ENCODE results near the gene GAL3ST3. TPM values are rescaled to one million over a fixed set of nuclear protein-coding genes. Genes with fewer than 3 reads are reported as not detected.

Gene GAL3ST3
- total RNA-seq, 1 donor from 2014 or later = not detected

DNA sequence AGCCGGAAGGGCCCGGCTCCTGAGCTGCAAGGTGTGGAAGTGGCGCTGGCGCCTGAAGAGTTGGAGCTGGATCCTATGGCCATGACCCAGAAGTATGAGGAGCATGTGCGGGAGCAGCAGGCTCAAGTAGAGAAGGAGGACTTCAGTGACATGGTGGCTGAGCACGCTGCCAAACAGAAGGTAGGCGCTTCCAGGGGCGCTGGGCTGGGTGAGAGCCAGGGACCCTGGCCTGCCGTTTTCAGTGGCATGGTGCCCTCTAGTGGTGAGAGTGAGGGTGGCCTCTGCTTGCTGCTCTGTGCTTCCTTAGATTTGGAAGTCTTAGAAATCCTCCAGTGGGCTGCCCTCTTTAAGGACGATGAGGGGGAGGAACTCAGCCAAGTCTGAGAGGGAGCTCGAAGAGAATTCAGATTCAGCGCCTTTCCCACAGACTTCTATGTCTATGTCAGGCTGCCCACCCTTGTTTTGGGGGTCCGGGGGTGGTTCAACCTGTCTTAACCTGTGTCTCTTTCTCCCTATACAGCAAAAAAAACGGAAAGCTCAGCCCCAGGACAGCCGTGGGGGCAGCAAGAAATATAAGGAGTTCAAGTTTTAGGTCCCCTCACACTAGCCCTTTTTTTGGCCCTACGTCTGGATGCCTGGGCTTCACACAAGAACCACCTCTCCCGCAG lies 19.3 kb upstream of the GAL3ST3 start:
- Histone ChIP-seq H3K4me3 (no peak overlapping the region), H3K36me3 (peaks cover 67% of the 10 kb centered on the region), H3K27me3 (ENCODE audit: low read depth) (no peaks in the 10 kb centered on the region), H3K9me3 (no peaks in the 10 kb centered on the region), H3K4me1 (peaks cover 40% of the 10 kb centered on the region), H3K27ac (peak overlapping the region; percentile 91)
- DNase-seq = peak; percentile 79
- TF ChIP-seq, protein P1, sequence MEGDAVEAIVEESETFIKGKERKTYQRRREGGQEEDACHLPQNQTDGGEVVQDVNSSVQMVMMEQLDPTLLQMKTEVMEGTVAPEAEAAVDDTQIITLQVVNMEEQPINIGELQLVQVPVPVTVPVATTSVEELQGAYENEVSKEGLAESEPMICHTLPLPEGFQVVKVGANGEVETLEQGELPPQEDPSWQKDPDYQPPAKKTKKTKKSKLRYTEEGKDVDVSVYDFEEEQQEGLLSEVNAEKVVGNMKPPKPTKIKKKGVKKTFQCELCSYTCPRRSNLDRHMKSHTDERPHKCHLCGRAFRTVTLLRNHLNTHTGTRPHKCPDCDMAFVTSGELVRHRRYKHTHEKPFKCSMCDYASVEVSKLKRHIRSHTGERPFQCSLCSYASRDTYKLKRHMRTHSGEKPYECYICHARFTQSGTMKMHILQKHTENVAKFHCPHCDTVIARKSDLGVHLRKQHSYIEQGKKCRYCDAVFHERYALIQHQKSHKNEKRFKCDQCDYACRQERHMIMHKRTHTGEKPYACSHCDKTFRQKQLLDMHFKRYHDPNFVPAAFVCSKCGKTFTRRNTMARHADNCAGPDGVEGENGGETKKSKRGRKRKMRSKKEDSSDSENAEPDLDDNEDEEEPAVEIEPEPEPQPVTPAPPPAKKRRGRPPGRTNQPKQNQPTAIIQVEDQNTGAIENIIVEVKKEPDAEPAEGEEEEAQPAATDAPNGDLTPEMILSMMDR (IDR thresholded peaks at IDR 0.05) = peak; percentile 92
- peak; percentile 65 to 68 for ATAC-seq
- intact Hi-C loops (cut with DNase I) = no loop called here

DNA sequence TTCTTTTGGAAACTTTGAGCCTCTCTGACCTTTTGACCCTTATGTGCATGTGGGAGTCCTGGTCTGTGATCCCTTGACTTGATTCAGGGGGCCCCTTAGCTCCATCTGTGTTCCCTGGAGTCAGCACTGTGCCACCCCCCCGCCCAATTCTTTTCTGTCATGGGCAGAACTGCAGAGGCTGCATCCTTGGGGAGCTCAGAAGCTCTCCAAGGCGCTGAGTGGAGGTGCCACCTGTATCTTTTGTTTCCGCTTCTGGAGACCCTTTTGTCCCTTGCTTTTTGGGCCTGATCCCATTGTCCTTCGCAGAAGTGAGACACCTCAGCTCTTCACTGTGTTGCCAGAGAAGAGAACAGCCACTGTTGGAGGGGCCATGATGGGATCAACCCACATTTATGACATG lies 18.7 kb upstream of the GAL3ST3 start:
- Histone ChIP-seq H3K27ac (no peak overlapping the region), H3K9me3 (no peaks in the 10 kb centered on the region), H3K4me1 (peaks cover 40% of the 10 kb centered on the region), H3K27me3 (ENCODE audit: low read depth) (no peaks in the 10 kb centered on the region), H3K4me3 (no peak overlapping the region), H3K36me3 (peaks cover 69% of the 10 kb centered on the region)
- DNase-seq (no peak), ATAC-seq (no peak)
- intact Hi-C loops (cut with DNase I) = no loop called here
- TF ChIP-seq, protein P1 (IDR thresholded peaks at IDR 0.05) = no peak

DNA sequence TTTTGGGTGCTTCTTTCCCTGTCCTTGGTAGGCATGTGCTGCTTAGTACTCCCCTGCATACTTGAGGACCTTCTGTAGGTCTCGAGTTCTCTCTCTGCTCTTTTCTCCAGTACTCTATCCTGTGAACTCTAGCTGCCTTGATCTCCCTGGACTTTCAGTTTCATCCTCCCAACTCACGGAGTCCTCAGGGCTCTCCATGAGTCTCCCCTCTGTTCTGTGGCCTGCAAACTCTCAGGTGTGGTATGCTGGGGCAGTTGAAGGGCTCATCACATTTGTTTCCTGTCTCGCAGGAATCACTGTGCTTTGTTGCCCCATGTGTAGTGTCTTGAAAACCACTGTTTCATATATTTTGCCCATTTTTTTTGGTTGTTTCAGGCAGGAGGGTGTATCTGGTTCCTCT lies 17.8 kb upstream of the GAL3ST3 start:
- Histone ChIP-seq H3K4me1 (peaks cover 34% of the 10 kb centered on the region), H3K27ac (no peak overlapping the region), H3K27me3 (ENCODE audit: low read depth) (no peaks in the 10 kb centered on the region), H3K36me3 (peaks cover 74% of the 10 kb centered on the region), H3K9me3 (no peaks in the 10 kb centered on the region), H3K4me3 (no peak overlapping the region)
- TF ChIP-seq, protein P1 (IDR thresholded peaks at IDR 0.05) = no peak
- ATAC-seq (no peak), DNase-seq (no peak)
- intact Hi-C loops (cut with DNase I) = no loop called here

DNA sequence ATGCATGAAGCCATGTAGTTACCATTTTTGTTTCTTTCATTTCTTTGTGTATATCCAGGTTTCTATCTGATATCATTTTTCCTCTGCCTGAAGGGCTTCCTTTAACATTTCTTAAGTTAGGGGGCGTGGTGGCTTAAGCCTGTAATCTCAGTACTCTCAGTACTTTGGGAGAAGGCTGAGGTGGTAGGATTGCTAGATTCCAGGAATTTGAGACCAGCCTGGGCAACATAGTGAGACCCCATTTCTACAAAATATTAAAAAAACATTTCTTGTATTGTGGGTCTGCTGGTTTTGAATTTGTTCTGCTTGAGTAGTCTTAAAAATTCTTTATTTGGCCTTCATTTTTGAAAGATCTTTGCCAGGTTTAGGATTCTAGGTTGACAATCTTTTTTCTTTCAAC lies 15.6 kb upstream of the GAL3ST3 start:
- H3K4me3 ChIP-seq = no peak overlapping the region
- ATAC-seq (no peak), DNase-seq (no peak)
- H3K27me3 ChIP-seq (ENCODE audit: low read depth) = no peaks in the 10 kb centered on the region
- no peaks in the 10 kb centered on the region for H3K9me3 ChIP-seq
- TF ChIP-seq, protein P1 (IDR thresholded peaks at IDR 0.05) = no peak
- intact Hi-C loops (cut with DNase I) = no loop called here
- peaks cover 25% of the 10 kb centered on the region for H3K4me1 ChIP-seq
- no peak overlapping the region for H3K27ac ChIP-seq
- peaks cover 96% of the 10 kb centered on the region for H3K36me3 ChIP-seq

DNA sequence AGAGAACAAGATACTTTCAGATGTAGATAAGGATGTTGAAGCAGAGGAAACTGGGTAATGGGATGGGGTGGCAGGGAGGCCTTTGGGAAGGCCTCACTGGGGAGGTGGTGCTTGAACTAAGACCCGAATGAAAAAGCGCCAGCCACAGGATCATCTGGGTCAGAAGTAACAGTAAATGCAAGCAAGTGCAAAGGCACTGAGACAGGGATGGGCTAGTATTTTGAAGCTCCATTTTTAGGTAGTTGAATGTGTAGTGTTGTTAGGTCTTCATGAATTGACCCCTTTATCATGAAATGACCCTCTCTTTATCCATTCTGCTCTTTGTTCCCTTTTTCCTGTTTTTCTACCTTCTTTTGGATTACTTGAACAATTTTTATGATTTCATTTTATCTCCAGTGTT lies 14.9 kb upstream of the GAL3ST3 start:
- Histone ChIP-seq H3K27ac (no peak overlapping the region), H3K36me3 (peaks cover 100% of the 10 kb centered on the region), H3K4me3 (no peak overlapping the region), H3K4me1 (peaks cover 18% of the 10 kb centered on the region), H3K9me3 (no peaks in the 10 kb centered on the region), H3K27me3 (ENCODE audit: low read depth) (no peaks in the 10 kb centered on the region)
- ATAC-seq = no peak
- DNase-seq = no peak
- intact Hi-C loops (cut with DNase I) = no loop called here
- TF ChIP-seq, protein P1 (IDR thresholded peaks at IDR 0.05) = no peak

All from lower lobe of right lung (tissue), 2 donors.